ENCODE data around the gene GALNT10. TPM values are rescaled to one million over a fixed set of nuclear protein-coding genes. Genes with fewer than 3 reads are reported as not detected.

Gene GALNT10
- total RNA-seq, 1 donor from 2014 or later: 10.2 TPM

- no peak for DNase-seq (ENCODE audit: low spot score)
- Histone ChIP-seq H3K4me1 (peaks cover 6% of the 10 kb centered on the region), H3F3A (ENCODE audit: low read depth) (no peaks in the 10 kb centered on the region), H2AFZ (replicated peaks) (no peak overlapping the region), H3K9me3 (ENCODE audit: low read depth) (no peaks in the 10 kb centered on the region), H3K79me2 (ENCODE audit: low read depth) (no peaks in the 10 kb centered on the region), H3K36me3 (no peaks in the 10 kb centered on the region), H3K27me3 (no peaks in the 10 kb centered on the region), H3K9ac (no peak overlapping the region), H4K20me1 (ENCODE audit: low read depth) (no peaks in the 10 kb centered on the region), H3K4me2 (no peak overlapping the region), H3K27ac (no peak overlapping the region), H3K4me3 (no peak overlapping the region)
- H3K27me3 Mint-ChIP-seq (ENCODE audit: insufficient read depth, low read depth): no peaks in the 10 kb centered on the region
- no peaks in the 10 kb centered on the region for H3K9me3 Mint-ChIP-seq
- no peak overlapping the region for H3K4me3 Mint-ChIP-seq
- peaks cover 5% of the 10 kb centered on the region for H3K36me3 Mint-ChIP-seq
- H3K4me1 Mint-ChIP-seq: peaks cover 17% of the 10 kb centered on the region
- no peak overlapping the region for H3K27ac Mint-ChIP-seq
- no peak for TF ChIP-seq EZH2 (IDR thresholded peaks at IDR 0.05)
- no peak for TF ChIP-seq EZH2phosphoT487 (IDR thresholded peaks at IDR 0.05)
- TF ChIP-seq CTCF (IDR thresholded peaks at IDR 0.05): no peak
Measured at GRCh38 chr5:154331232-154331631, 140.7 kb downstream of the GALNT10 start.

DNA sequence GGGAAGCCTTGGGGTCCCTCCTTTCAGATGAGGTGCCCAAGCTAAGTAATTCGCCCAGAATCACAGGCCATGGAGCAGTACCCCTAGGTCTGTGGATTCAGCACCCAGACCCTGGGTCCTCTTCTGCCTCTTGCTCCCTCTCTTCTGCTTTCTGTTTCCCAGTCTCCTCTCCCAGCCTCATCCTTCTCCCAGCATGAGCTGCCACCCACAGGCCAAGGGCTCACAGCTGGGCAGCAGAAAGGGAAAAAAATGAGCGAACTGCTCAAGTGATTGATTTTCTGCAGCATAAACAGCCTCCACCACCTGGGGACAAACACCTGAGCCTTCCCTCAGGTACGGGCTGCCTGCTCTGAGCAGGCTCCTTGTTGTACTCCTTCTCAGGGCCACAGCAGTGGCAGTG lies 141.4 kb downstream of the GALNT10 start:
- H3K4me1 ChIP-seq: peaks cover 6% of the 10 kb centered on the region
- no peak overlapping the region for H3K4me3 ChIP-seq
- H3K4me2 ChIP-seq: no peak overlapping the region
- peaks cover 5% of the 10 kb centered on the region for H3K36me3 Mint-ChIP-seq
- no peaks in the 10 kb centered on the region for H3F3A ChIP-seq (ENCODE audit: low read depth)
- no peak overlapping the region for H3K27ac ChIP-seq
- no peaks in the 10 kb centered on the region for H3K9me3 ChIP-seq (ENCODE audit: low read depth)
- no peaks in the 10 kb centered on the region for H3K79me2 ChIP-seq (ENCODE audit: low read depth)
- no peaks in the 10 kb centered on the region for H4K20me1 ChIP-seq (ENCODE audit: low read depth)
- no peaks in the 10 kb centered on the region for H3K27me3 Mint-ChIP-seq (ENCODE audit: insufficient read depth, low read depth)
- H3K4me1 Mint-ChIP-seq: peaks cover 17% of the 10 kb centered on the region
- TF ChIP-seq EZH2 (IDR thresholded peaks at IDR 0.05) (no peak), CTCF (IDR thresholded peaks at IDR 0.05) (no peak), EZH2phosphoT487 (IDR thresholded peaks at IDR 0.05) (no peak)
- no peak overlapping the region for H3K4me3 Mint-ChIP-seq
- H3K9ac ChIP-seq: no peak overlapping the region
- no peaks in the 10 kb centered on the region for H3K9me3 Mint-ChIP-seq
- H3K36me3 ChIP-seq: no peaks in the 10 kb centered on the region
- no peaks in the 10 kb centered on the region for H3K27me3 ChIP-seq
- no peak for DNase-seq (ENCODE audit: low spot score)
- no peak overlapping the region for H2AFZ ChIP-seq (replicated peaks)
- no peak overlapping the region for H3K27ac Mint-ChIP-seq

DNA sequence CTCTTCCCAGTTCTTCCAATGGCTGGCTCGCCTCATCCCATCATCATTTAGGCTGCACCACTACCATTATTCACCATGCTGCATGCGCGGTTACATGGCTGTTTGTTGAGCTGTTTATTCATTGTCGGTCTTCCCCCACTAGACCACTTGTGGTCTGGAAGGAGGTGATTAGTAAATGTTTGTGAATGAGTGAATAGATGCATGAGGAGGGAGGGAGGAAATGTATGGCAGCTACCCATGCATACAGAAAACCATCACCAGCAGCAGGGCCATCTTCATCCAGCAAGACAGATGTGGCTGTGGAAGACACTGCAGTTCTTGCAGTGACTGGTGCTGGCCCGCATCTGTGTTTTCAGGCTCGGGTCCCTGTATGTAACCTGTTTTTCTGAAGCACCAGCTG lies 141.9 kb downstream of the GALNT10 start:
- no peaks in the 10 kb centered on the region for H3F3A ChIP-seq (ENCODE audit: low read depth)
- Mint-ChIP-seq H3K4me3 (no peak overlapping the region), H3K4me1 (peaks cover 17% of the 10 kb centered on the region), H3K9me3 (no peaks in the 10 kb centered on the region), H3K36me3 (peaks cover 7% of the 10 kb centered on the region), H3K27ac (peak overlapping the region; percentile 15), H3K27me3 (ENCODE audit: insufficient read depth, low read depth) (no peaks in the 10 kb centered on the region)
- no peak overlapping the region for H2AFZ ChIP-seq (replicated peaks)
- H3K4me3 ChIP-seq: no peak overlapping the region
- no peak overlapping the region for H3K9ac ChIP-seq
- no peaks in the 10 kb centered on the region for H3K79me2 ChIP-seq (ENCODE audit: low read depth)
- no peak for TF ChIP-seq EZH2 (IDR thresholded peaks at IDR 0.05)
- no peak for TF ChIP-seq EZH2phosphoT487 (IDR thresholded peaks at IDR 0.05)
- no peak for TF ChIP-seq CTCF (IDR thresholded peaks at IDR 0.05)
- no peaks in the 10 kb centered on the region for H3K27me3 ChIP-seq
- H3K9me3 ChIP-seq (ENCODE audit: low read depth): no peaks in the 10 kb centered on the region
- H4K20me1 ChIP-seq (ENCODE audit: low read depth): no peaks in the 10 kb centered on the region
- H3K4me1 ChIP-seq: peaks cover 6% of the 10 kb centered on the region
- H3K27ac ChIP-seq: no peak overlapping the region
- DNase-seq (ENCODE audit: low spot score): no peak
- no peak overlapping the region for H3K4me2 ChIP-seq
- no peaks in the 10 kb centered on the region for H3K36me3 ChIP-seq
